ENCODE measurements around the gene NR2E3.
A peak's percentile ranks its signal among the peaks of the same experiment; 100 is the strongest.

The NR2E3 gene

GRCh38 chr15:71782422-71783165 lies 27.8 kb upstream of the NR2E3 start:
- DNase-seq (ENCODE audit: low read depth) = no peak
- no peak for TF ChIP-seq CTCF (conservative IDR thresholded peaks at IDR 0.05; ENCODE audit: low read depth, low read length)

GRCh38 chr15:71784719-71785118 lies 25.6 kb upstream of the NR2E3 start:
- peak; percentile 53 for TF ChIP-seq CTCF (conservative IDR thresholded peaks at IDR 0.05; ENCODE audit: low read depth, low read length)
- H3K4me3 ChIP-seq (ENCODE audit: low read depth, low read length) = no peak overlapping the region
- DNase-seq (ENCODE audit: low read depth) = no peak

More at GRCh38 chr15:71782422-71783165, 27.8 kb upstream of the NR2E3 start:
- no peak overlapping the region for H3K4me3 ChIP-seq (ENCODE audit: low read depth, low read length)

GRCh38 chr15:71785996-71786395 lies 24.4 kb upstream of the NR2E3 start:
- no peak overlapping the region for H3K4me3 ChIP-seq (ENCODE audit: low read depth, low read length)
- no peak for TF ChIP-seq CTCF (conservative IDR thresholded peaks at IDR 0.05; ENCODE audit: low read depth, low read length)
- no peak for DNase-seq (ENCODE audit: low read depth)

GRCh38 chr15:71786673-71787072 lies 23.7 kb upstream of the NR2E3 start:
- no peak for DNase-seq (ENCODE audit: low read depth)
- no peak overlapping the region for H3K4me3 ChIP-seq (ENCODE audit: low read depth, low read length)
- TF ChIP-seq CTCF (conservative IDR thresholded peaks at IDR 0.05; ENCODE audit: low read depth, low read length) = no peak

- no peak for TF ChIP-seq CTCF (conservative IDR thresholded peaks at IDR 0.05; ENCODE audit: low read depth, low read length)
- DNase-seq (ENCODE audit: low read depth) = no peak
- H3K4me3 ChIP-seq (ENCODE audit: low read depth, low read length) = no peak overlapping the region
These were observed 21.4 kb upstream of the NR2E3 start for GRCh38 chr15:71788646-71789579.

- TF ChIP-seq CTCF (conservative IDR thresholded peaks at IDR 0.05; ENCODE audit: low read depth, low read length) = no peak
- no peak overlapping the region for H3K4me3 ChIP-seq (ENCODE audit: low read depth, low read length)
- DNase-seq (ENCODE audit: low read depth) = no peak
These were observed 20.7 kb upstream of the NR2E3 start for GRCh38 chr15:71789616-71790015.

Data from choroid plexus epithelial cell (primary cell).